PC-3 (cell line): Measurements from ENCODE around the gene ARHGAP31. TPM values are rescaled to one million over a fixed set of nuclear protein-coding genes. Genes with fewer than 3 reads are reported as not detected.
A peak's percentile ranks its signal among the peaks of the same experiment; 100 is the strongest.

Experiments
- ATAC-seq: fragments of 200-7000 bp; cut with Tn5 transposase; 2 replicates; pipeline ENCODE4 v1.9.1; 2020; ENCODE audit warnings: mild to moderate bottlenecking, moderate library complexity
- BruUV-seq: library from RNA; stranded (reverse); fragments of 400-500 nt; replicated peaks from 2 replicates; lab custom pipeline; 2021; lab: Mats Ljungman, UMichigan
- CTCF ChIA-PET: fragments of 300-600 bp; sonication (Branson Sonifier 250); formaldehyde crosslinking; loops from one replicate; lab custom pipeline; 2022; ENCODE audit warnings: antibody characterized with exemption; lab: Charles Lee
- POLR2A ChIA-PET: fragments of 300-600 bp; sonication (Branson Sonifier 250); formaldehyde crosslinking; loops from one replicate; lab custom pipeline; 2022; ENCODE audit warnings: antibody characterized with exemption; ENCODE audit not compliant: unreplicated experiment; lab: Charles Lee
- DNase-seq: peaks from one replicate; pipeline ENCODE4 v3.0.0-alpha.2; 2015
- H2AFZ ChIP-seq: fragments of 300-600 bp; sonication (generic); 2 replicates; pipeline ENCODE4 v1.6.0; 2016; ENCODE audit warnings: antibody characterized with exemption, low read length
- H3F3A ChIP-seq: fragments of 300-600 bp; sonication (generic); one replicate; pipeline ENCODE4 v1.6.0; 2017; ENCODE audit warnings: antibody characterized with exemption, low read length, control low read depth, mild to moderate bottlenecking; ENCODE audit not compliant: unreplicated experiment
- H3K27ac ChIP-seq: fragments of 300-600 bp; sonication (generic); 2 replicates; pipeline ENCODE4 v1.5.1; 2016; ENCODE audit warnings: mild to moderate bottlenecking, low read length
- H3K27me3 ChIP-seq: fragments of 300-600 bp; sonication (generic); 2 replicates; pipeline ENCODE4 v1.6.1; 2016; ENCODE audit warnings: low read length, mixed read lengths
- H3K36me3 ChIP-seq: fragments of 300-600 bp; sonication (generic); 2 replicates; pipeline ENCODE4 v1.6.1; 2016; ENCODE audit warnings: low read depth, mixed run types, low read length, mixed read lengths
- H3K4me1 ChIP-seq: fragments of 300-600 bp; sonication (generic); 2 replicates; pipeline ENCODE4 v1.5.1; 2016; ENCODE audit warnings: low read length; ENCODE audit not compliant: insufficient read depth
- H3K4me2 ChIP-seq: fragments of 300-600 bp; sonication (generic); 2 replicates; pipeline ENCODE4 v1.6.0; 2016; ENCODE audit warnings: low read length
- H3K4me3 ChIP-seq: fragments of 300-600 bp; sonication (generic); 2 replicates; pipeline ENCODE4 v1.5.1; 2016; ENCODE audit warnings: mild to moderate bottlenecking, low read length, mixed read lengths
- H3K79me2 ChIP-seq: fragments of 300-600 bp; sonication (generic); 2 replicates; pipeline ENCODE4 v1.6.1; 2017; ENCODE audit warnings: low read length, mixed read lengths
- H3K9ac ChIP-seq: fragments of 300-600 bp; sonication (generic); 2 replicates; pipeline ENCODE4 v1.6.0; 2016; ENCODE audit warnings: mild to moderate bottlenecking, low read length
- H3K9me2 ChIP-seq: fragments of 300-600 bp; sonication (generic); replicated peaks from 2 replicates; pipeline ENCODE4 v1.6.1; 2016; ENCODE audit warnings: mixed run types, low read length, mixed read lengths
- H3K9me3 ChIP-seq: fragments of 300-600 bp; sonication (generic); 2 replicates; pipeline ENCODE4 v1.6.1; 2016; ENCODE audit warnings: low read length, mixed read lengths
- H4K20me1 ChIP-seq: fragments of 300-600 bp; sonication (generic); 2 replicates; pipeline ENCODE4 v1.6.1; 2016; ENCODE audit warnings: low read length, mixed read lengths
- CTCF ChIP-seq: fragments of 300-600 bp; sonication (generic); conservative IDR thresholded peaks from 2 replicates; pipeline ENCODE4 v1.5.1; 2017; ENCODE audit warnings: antibody characterized with exemption, low read depth, mild to moderate bottlenecking, low read length
- EZH2 ChIP-seq: fragments of 300-600 bp; sonication (generic); IDR thresholded peaks from one replicate; pipeline ENCODE4 v1.6.1; 2017; ENCODE audit warnings: antibody characterized with exemption, mild to moderate bottlenecking, low read length; ENCODE audit not compliant: unreplicated experiment
- EZH2phosphoT487 ChIP-seq: fragments of 300-600 bp; sonication (generic); IDR thresholded peaks from 2 replicates; pipeline ENCODE4 v1.6.1; 2018; ENCODE audit warnings: mild to moderate bottlenecking, antibody characterized with exemption, low read length, borderline replicate concordance
- intact Hi-C: fragments of 100-400 bp; cut with micrococcal nuclease; formaldehyde crosslinking; loops from 2 replicates; pipeline ENCODE4 v1.9.0; 2023
- total RNA-seq: library from RNA; depleted of rRNA; stranded (reverse); fragments of >200 nt; gene quantifications from 2 replicates; pipeline ENCODE4 v1.2.3, GENCODE V29; 2014

The ARHGAP31 gene
- total RNA-seq, 1 experiment from 2014 or later = 7.8 TPM

DNA sequence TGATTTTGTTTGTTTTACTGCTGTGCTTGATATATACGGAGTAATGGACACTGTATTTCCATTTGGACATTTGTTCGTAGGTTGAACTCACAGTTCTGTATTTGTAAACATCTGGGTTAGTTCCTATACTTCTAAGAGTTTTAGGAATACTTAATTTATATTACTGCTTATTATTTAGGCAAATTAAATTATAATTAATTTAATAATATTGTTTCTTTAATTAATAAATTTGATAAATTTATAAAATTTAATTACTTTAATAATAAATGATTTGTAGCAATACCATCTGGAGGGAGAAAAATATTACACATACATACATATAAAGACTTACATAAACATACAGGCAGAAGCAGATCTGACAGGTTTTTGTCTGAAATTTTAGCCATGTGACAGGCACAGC lies 39.0 kb upstream of the ARHGAP31 start:
- no TSS peak for BruUV-seq
- ATAC-seq = no peak
- POLR2A ChIA-PET = no interaction called here

GRCh38 chr3:119257111-119257510 lies 37.1 kb upstream of the ARHGAP31 start:
- Histone ChIP-seq H3K4me2 (no peak overlapping the region; the same call in 1 of the 2 replicates), H3F3A (no peaks in the 10 kb centered on the region)
- POLR2A ChIA-PET = no interaction called here

More for the DNA sequence above, 39.0 kb upstream of the ARHGAP31 start:
- Histone ChIP-seq H3K36me3 (no peaks in the 10 kb centered on the region), H2AFZ (no peak overlapping the region), H3K79me2 (no peaks in the 10 kb centered on the region), H3K27ac (no peak overlapping the region), H3K4me1 (peaks cover 14% of the 10 kb centered on the region; the same call in 1 of the 2 replicates), H3K4me3 (no peak overlapping the region), H3K4me2 (no peak overlapping the region), H3K9me3 (no peaks in the 10 kb centered on the region), H3K9ac (no peak overlapping the region), H3F3A (no peaks in the 10 kb centered on the region), H3K9me2 (no peaks in the 10 kb centered on the region), H4K20me1 (no peaks in the 10 kb centered on the region), H3K27me3 (no peaks in the 10 kb centered on the region)
- DNase-seq = no peak
- intact Hi-C loops = no loop called here
- TF ChIP-seq EZH2 = no peak
- CTCF ChIA-PET = no interaction called here

DNA sequence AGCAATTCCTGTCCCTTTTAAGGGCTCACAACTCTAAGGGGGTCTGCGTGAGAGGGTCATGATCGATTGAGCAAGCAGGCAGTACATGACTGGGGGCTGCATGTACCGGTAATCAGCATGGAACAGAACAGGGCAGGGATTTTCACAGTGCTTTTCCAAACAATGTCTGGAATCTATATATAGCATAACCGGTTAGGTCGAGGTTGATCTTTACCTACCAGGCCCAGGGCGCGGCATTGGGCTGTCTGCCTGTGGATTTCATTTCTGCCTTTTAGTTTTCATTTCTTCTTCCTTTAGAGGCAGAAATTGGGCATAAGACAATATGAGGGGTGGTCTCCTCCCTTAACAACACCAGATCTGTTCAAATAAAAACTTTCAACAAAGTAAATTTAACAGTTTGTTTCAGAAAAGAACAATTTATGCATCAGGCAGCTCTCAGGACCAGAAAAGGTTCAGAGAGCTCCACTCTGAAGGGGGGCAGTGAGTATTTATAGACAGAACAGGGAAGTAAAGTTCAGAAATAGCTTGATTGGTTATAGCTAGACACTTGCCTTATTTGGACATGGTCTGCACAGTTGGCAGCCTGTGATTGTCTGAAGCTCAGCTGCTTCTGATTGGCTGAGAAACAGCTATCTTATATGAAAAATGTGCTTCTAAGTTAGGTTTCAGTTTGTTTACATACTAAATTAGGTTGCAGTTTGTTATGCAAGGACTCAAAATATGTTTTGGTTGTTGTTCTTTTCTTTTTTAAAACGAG lies 36.4 kb upstream of the ARHGAP31 start:
- Histone ChIP-seq H3K27ac (peak overlapping the region; percentile 36), H3K9me3 (no peaks in the 10 kb centered on the region), H3F3A (no peaks in the 10 kb centered on the region), H3K4me2 (peak overlapping the region; percentile 50), H2AFZ (peak overlapping the region; percentile 67), H3K4me1 (peaks cover 14% of the 10 kb centered on the region; the same call in 1 of the 2 replicates), H3K4me3 (no peak overlapping the region; the same call in 1 of the 2 replicates), H4K20me1 (no peaks in the 10 kb centered on the region), H3K9ac (0 out of 2 replicates have a peak overlapping the region, but pooled peaks have one; percentile 16), H3K36me3 (no peaks in the 10 kb centered on the region), H3K79me2 (no peaks in the 10 kb centered on the region), H3K9me2 (no peaks in the 10 kb centered on the region), H3K27me3 (no peaks in the 10 kb centered on the region)
- peak; percentile 57 for ATAC-seq
- POLR2A ChIA-PET = interaction anchor here (0.6 kb wide), 1 partner anchor 838 kb away, joined by 4 read pairs; no protein-coding TSS in a partner anchor
- CTCF ChIA-PET = interaction anchor here (1.1 kb wide), 1 partner anchor 17 kb away, joined by 4 read pairs; no protein-coding TSS in a partner anchor
- DNase-seq = peak; percentile 38
- intact Hi-C loops = no loop called here
- TF ChIP-seq EZH2 = no peak
- no peak for TF ChIP-seq EZH2phosphoT487
- no peak for TF ChIP-seq CTCF
- no TSS peak for BruUV-seq

More at GRCh38 chr3:119257111-119257510, 37.1 kb upstream of the ARHGAP31 start:
- CTCF ChIA-PET = no interaction called here
- Histone ChIP-seq H3K4me1 (peaks cover 14% of the 10 kb centered on the region; the same call in 1 of the 2 replicates), H3K9me3 (no peaks in the 10 kb centered on the region), H4K20me1 (no peaks in the 10 kb centered on the region), H3K9ac (no peak overlapping the region), H3K27me3 (no peaks in the 10 kb centered on the region), H3K27ac (no peak overlapping the region), H2AFZ (peak overlapping the region; percentile 67; the same call in 1 of the 2 replicates), H3K36me3 (no peaks in the 10 kb centered on the region), H3K9me2 (no peaks in the 10 kb centered on the region), H3K79me2 (no peaks in the 10 kb centered on the region), H3K4me3 (no peak overlapping the region)
- DNase-seq (no peak), ATAC-seq (no peak)
- no TSS peak for BruUV-seq
- intact Hi-C loops = no loop called here
- TF ChIP-seq EZH2 (no peak), EZH2phosphoT487 (no peak), CTCF (no peak)
